BE2C (cell line): ENCODE results near the gene UHRF1.

ENCODE experiments used
- DNase-seq: peaks from one replicate; pipeline ENCODE4 v3.0.0-alpha.2; 2020
- H3K27me3 ChIP-seq: fragments of 250-450 bp; sonication (Bioruptor Pico); 2 replicates; pipeline ENCODE4 v1.5.1; 2020; ENCODE audit warnings: mild to moderate bottlenecking
- H3K36me3 ChIP-seq: fragments of 250-450 bp; sonication (Bioruptor Pico); 2 replicates; pipeline ENCODE4 v1.5.1; 2020; ENCODE audit warnings: mild to moderate bottlenecking
- H3K4me1 ChIP-seq: fragments of 250-450 bp; sonication (Bioruptor Pico); 2 replicates; pipeline ENCODE4 v1.5.1; 2020
- H3K4me3 ChIP-seq: 2 replicates; pipeline ENCODE4 v1.5.1; 2011; ENCODE audit warnings: low read depth, low read length
- H3K9me3 ChIP-seq: fragments of 250-450 bp; sonication (Bioruptor Pico); 2 replicates; pipeline ENCODE4 v1.5.1; 2020
- CTCF ChIP-seq: IDR thresholded peaks from 2 replicates; pipeline ENCODE4 v1.5.1; 2012; ENCODE audit warnings: mild to moderate bottlenecking, low read depth, low read length

The UHRF1 gene

GRCh38 chr19:5001615-5002014 lies 92.3 kb downstream of the UHRF1 start:
- H3K4me1 ChIP-seq, result no peaks in the 10 kb centered on the region
- no peaks in the 10 kb centered on the region for H3K9me3 ChIP-seq
- peak; percentile 87 for TF ChIP-seq CTCF
- no peak overlapping the region for H3K4me3 ChIP-seq
- DNase-seq, result peak; percentile 58
- H3K27me3 ChIP-seq, result no peaks in the 10 kb centered on the region
- H3K36me3 ChIP-seq, result no peaks in the 10 kb centered on the region

- TF ChIP-seq CTCF, result no peak
Observed at GRCh38 chr19:5002143-5002542, 92.8 kb downstream of the UHRF1 start.

GRCh38 chr19:5003781-5004180 lies 94.5 kb downstream of the UHRF1 start:
- no peak for DNase-seq
- Histone ChIP-seq H3K4me1 (no peaks in the 10 kb centered on the region), H3K9me3 (no peaks in the 10 kb centered on the region), H3K4me3 (no peak overlapping the region), H3K36me3 (no peaks in the 10 kb centered on the region), H3K27me3 (no peaks in the 10 kb centered on the region)
- TF ChIP-seq CTCF, result no peak

More at GRCh38 chr19:5002143-5002542, 92.8 kb downstream of the UHRF1 start:
- Histone ChIP-seq H3K9me3 (no peaks in the 10 kb centered on the region), H3K36me3 (no peaks in the 10 kb centered on the region), H3K4me1 (no peaks in the 10 kb centered on the region), H3K4me3 (no peak overlapping the region), H3K27me3 (no peaks in the 10 kb centered on the region)
- no peak for DNase-seq

- Histone ChIP-seq H3K9me3 (no peaks in the 10 kb centered on the region), H3K4me1 (no peaks in the 10 kb centered on the region), H3K4me3 (no peak overlapping the region), H3K36me3 (no peaks in the 10 kb centered on the region), H3K27me3 (no peaks in the 10 kb centered on the region)
- no peak for TF ChIP-seq CTCF
- DNase-seq, result no peak
Observed at GRCh38 chr19:5005096-5005495, 95.8 kb downstream of the UHRF1 start.

- DNase-seq, result no peak
- no peaks in the 10 kb centered on the region for H3K4me1 ChIP-seq
- no peaks in the 10 kb centered on the region for H3K9me3 ChIP-seq
- H3K27me3 ChIP-seq, result no peaks in the 10 kb centered on the region
- H3K36me3 ChIP-seq, result no peaks in the 10 kb centered on the region
- H3K4me3 ChIP-seq, result no peak overlapping the region
- no peak for TF ChIP-seq CTCF
Observed at GRCh38 chr19:5006201-5006600, 96.9 kb downstream of the UHRF1 start.

DNA sequence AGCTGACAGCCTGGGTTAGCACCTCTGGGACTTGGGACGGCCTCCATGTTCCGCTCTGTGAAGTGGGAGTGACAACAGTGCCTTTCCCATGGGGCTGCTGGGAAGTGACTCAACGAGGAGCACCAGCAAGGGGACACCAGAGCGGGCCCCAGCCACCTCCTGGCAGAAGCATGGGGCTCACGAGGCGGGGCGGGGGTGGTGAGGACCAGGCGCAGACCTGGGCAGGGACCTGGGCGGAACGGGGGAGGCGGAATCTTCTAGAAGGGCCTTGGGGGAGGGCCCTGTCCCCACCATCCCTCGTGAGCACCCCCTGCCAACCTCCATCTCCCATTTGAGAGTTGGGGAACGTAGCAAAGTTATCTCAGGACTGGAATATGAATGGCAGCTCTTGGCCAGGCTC lies 97.5 kb downstream of the UHRF1 start:
- Histone ChIP-seq H3K27me3 (no peaks in the 10 kb centered on the region), H3K9me3 (no peaks in the 10 kb centered on the region), H3K4me1 (no peaks in the 10 kb centered on the region), H3K36me3 (no peaks in the 10 kb centered on the region), H3K4me3 (no peak overlapping the region)
- TF ChIP-seq CTCF, result no peak
- no peak for DNase-seq
